Muscle of leg (tissue), 11 donors: ENCODE measurements around the gene PHLDA3. TPM values are rescaled to one million over a fixed set of nuclear protein-coding genes. Genes with fewer than 3 reads are reported as not detected.
"Not testable (repeated sequence)": the region's sequence is repeated elsewhere in the genome, so short reads cannot be mapped to it uniquely, and the experiment has no call there.

Experiments
- DNase-seq: peaks from one replicate; pipeline ENCODE4 v3.0.0; 2013
- H3K27ac ChIP-seq: one replicate; pipeline ENCODE4 v1.5.1; 2013; ENCODE audit warnings: mild to moderate bottlenecking, low read length, control low read depth
- H3K27me3 ChIP-seq: one replicate; pipeline ENCODE4 v1.6.1; 2013; ENCODE audit warnings: low read length; ENCODE audit not compliant: control insufficient read depth, insufficient read depth
- H3K36me3 ChIP-seq: one replicate; pipeline ENCODE4 v1.6.1; 2013; ENCODE audit warnings: low read length; ENCODE audit not compliant: control insufficient read depth, insufficient read depth
- H3K4me1 ChIP-seq: one replicate; pipeline ENCODE4 v1.6.1; 2013; ENCODE audit warnings: low read length; ENCODE audit not compliant: control insufficient read depth, insufficient read depth
- H3K4me3 ChIP-seq: one replicate; pipeline ENCODE4 v1.5.1; 2013; ENCODE audit warnings: low read length, control low read depth
- H3K9me3 ChIP-seq: replicated peaks from 2 replicates; pipeline ENCODE4 v1.6.1; 2013; ENCODE audit warnings: low read depth, low read length; ENCODE audit not compliant: control insufficient read depth
- WGBS: methylation state at CpG from one replicate; pipeline ENCODE4 v1.1.5; 2013; ENCODE audit warnings: missing lambda C conversion rate; ENCODE audit not compliant: insufficient coverage; 5-methylcytosine and 5-hydroxymethylcytosine counted together
- polyA plus RNA-seq, 8 donors: library from polyadenylated mRNA; unstranded; fragments of 120-200 nt; gene quantifications; one replicate each; pipeline versions ENCODE4 v1.2.1 to v1.2.3, GENCODE V29; 2013; ENCODE audit warnings: inconsistent platforms in 1 of 8, low replicate concordance in 1 of 8; ENCODE audit not compliant: insufficient read length in 8 of 8, insufficient read depth in 1 of 8
- total RNA-seq: library from RNA; stranded (reverse); fragments of 120-200 nt; gene quantifications from one replicate; pipeline ENCODE4 v1.2.4, GENCODE V29; 2013

Gene PHLDA3
- total and polyA plus RNA-seq, 9 donors = 12.6 to 29.0 (median 20.8) TPM

DNA sequence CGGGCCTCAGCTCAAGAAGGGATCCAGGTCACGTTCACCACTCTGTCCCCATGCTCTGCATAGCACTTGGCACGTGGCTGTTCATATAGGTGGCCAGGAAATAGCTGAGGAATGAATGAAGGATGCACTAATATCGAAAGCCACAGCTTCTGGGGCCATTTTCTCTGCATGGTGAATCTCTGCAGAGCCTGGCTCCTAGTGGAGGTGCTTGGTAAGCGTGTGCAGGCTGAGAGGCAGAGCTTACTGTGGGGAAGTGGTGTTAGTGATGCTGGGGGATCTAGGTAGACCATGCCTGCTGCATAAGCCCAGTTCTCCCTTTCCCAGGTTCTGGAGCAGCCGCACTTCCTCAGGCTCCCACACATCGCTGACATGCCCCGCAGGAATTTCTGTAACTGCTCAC lies 29.6 kb upstream of the PHLDA3 start:
- DNase-seq = no peak
- Histone ChIP-seq H3K4me3 (no peak overlapping the region), H3K4me1 (peaks cover 52% of the 10 kb centered on the region), H3K27ac (no peak overlapping the region), H3K36me3 (peaks cover 14% of the 10 kb centered on the region), H3K27me3 (no peaks in the 10 kb centered on the region), H3K9me3 (no peaks in the 10 kb centered on the region)
- WGBS = 87% methylated on average over 7 of the region's 8 CpGs

DNA sequence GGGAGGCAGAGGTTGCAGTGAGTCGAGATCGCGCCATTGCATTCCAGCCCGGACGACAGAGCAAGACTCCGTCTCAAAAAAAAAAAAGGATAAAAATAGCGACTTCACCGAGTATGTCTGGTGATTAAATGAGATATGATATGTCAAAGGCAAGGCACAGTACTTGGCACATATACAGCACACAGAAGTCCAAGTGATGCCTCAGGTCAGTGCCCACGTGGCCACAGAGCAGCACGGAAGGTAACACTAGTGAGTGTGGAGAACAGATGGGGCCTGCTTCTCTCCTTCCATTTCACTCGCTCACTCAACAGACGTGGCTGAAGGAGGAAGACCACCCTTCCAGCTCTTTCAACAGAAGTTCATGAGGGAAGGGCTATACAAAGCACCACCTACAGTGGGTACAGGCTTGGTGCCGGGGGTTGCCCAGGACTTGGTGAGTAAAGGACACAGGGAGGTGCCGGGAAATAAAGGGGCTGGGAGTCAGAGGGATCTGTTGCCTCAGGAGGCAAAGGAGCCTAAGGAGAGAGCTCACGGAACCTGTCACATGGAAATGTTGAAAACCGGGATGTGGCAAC lies 29.0 kb upstream of the PHLDA3 start:
- no peak for DNase-seq
- Histone ChIP-seq H3K36me3 (peaks cover 16% of the 10 kb centered on the region), H3K27ac (no peak overlapping the region), H3K9me3 (no peaks in the 10 kb centered on the region), H3K4me3 (no peak overlapping the region), H3K4me1 (peaks cover 50% of the 10 kb centered on the region), H3K27me3 (no peaks in the 10 kb centered on the region)
- 90% methylated on average over 10 of the region's 16 CpGs for WGBS

DNA sequence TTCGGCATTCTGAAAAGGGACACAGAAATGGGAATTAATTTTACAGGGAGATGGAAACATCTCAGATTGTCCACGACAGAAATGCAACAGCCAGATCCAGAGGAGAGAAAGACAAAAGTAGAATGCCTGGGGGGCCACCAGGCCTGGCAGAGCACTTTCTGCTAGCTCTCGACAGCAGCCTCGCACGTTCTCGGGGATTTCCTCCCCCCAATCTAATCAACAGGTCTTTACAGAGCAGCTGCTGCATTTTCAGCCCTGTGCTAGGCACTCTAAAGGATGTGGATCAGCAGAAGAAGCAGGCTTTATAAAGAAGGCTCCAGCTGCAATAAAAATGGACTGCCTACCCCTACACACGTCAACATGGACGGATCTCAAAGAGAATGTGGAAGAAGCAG lies 27.3 kb upstream of the PHLDA3 start:
- no peak overlapping the region for H3K4me3 ChIP-seq
- no peaks in the 10 kb centered on the region for H3K27me3 ChIP-seq
- peak overlapping the region; percentile 66 for H3K27ac ChIP-seq
- DNase-seq = no peak
- H3K36me3 ChIP-seq = peaks cover 16% of the 10 kb centered on the region
- H3K4me1 ChIP-seq = peaks cover 45% of the 10 kb centered on the region
- H3K9me3 ChIP-seq = no peaks in the 10 kb centered on the region
- 22% methylated on average over 2 of the region's 8 CpGs for WGBS

DNA sequence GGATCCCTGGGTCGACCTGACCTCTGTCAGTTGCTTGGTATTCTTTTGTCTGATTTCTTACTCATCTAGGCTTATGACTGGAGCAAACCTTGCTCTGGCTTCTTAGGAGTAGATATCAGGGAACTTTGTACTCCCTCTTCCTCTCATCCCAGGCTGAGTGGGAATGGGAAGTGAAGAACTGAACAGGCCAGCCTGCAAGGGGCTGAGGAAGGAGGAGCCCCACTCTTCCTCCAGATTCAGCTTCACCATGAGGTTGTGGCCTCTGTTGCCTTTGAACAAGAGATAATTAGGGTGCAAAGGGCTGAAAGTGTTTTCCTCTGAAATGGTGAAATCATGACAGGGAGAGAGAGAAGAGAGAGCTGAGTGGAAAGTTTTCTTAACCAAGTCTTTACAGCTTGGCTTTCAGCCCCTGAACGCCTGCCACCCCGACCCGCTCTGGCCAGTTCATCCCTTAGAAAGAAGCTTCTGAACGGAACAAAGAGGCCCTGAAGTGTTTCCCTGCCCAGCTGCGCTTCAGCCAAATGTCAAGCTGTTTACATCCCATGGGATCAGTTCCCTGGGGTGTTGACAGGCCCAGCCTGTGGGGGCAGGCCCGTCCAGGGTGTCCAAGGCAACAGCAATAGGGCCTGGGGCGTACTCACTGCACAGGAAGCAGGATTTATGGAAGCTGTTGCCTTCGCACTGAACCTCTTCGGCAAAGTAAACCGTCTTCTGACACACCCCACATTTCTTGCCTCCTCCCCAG lies 26.7 kb upstream of the PHLDA3 start:
- peaks cover 41% of the 10 kb centered on the region for H3K4me1 ChIP-seq
- H3K27ac ChIP-seq = peak overlapping the region; percentile 66
- peak; percentile 88 for DNase-seq
- no peaks in the 10 kb centered on the region for H3K27me3 ChIP-seq
- 16% methylated on average over 6 of the region's 11 CpGs for WGBS
- no peak overlapping the region for H3K4me3 ChIP-seq
- peaks cover 16% of the 10 kb centered on the region for H3K36me3 ChIP-seq
- H3K9me3 ChIP-seq = no peaks in the 10 kb centered on the region

DNA sequence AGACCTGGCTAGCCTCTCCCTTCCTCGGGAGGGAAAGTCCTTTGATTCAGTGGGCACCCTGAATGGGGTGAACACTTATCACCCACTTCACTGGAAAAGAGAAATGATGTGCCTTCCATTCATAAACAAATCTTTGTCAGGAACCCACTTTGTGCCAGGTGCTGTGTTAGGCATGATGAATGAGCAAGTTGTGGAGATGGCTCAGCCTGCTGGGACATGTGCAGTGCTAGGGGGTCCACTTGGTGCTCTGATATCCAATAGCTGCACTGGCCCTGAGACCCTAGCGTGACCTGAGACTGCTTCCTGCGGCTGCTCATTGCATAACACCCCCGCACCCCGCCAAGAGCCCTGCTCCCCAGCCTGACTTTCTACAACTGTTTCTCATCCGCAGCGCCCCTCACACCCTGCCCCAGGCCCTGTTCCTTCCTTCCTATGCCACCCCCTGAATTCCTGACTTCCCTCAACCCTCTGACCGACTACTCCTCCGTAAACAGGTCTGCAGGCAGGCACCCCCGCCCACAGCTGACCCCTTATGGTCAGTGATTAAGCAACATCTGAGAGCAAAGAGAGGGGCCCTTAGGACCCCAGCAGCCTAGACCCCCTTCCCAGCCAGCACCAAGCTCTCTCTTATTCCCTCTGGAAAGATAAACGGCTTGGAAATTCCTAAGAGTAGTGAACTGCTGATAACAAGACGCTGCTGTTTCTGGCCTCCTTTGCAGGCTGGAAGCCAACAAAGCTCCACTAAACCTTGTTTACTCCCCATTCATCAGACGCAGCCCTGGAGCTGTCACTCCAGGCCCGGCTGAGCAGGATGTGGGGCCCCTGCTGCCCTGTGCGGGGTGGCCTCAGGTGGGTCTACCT lies 25.0 kb upstream of the PHLDA3 start:
- Histone ChIP-seq H3K4me3 (no peak overlapping the region), H3K27ac (no peak overlapping the region), H3K27me3 (no peaks in the 10 kb centered on the region), H3K36me3 (peaks cover 22% of the 10 kb centered on the region), H3K9me3 (no peaks in the 10 kb centered on the region), H3K4me1 (peaks cover 35% of the 10 kb centered on the region)
- 46% methylated on average over 12 of the region's 15 CpGs for WGBS
- DNase-seq = no peak

DNA sequence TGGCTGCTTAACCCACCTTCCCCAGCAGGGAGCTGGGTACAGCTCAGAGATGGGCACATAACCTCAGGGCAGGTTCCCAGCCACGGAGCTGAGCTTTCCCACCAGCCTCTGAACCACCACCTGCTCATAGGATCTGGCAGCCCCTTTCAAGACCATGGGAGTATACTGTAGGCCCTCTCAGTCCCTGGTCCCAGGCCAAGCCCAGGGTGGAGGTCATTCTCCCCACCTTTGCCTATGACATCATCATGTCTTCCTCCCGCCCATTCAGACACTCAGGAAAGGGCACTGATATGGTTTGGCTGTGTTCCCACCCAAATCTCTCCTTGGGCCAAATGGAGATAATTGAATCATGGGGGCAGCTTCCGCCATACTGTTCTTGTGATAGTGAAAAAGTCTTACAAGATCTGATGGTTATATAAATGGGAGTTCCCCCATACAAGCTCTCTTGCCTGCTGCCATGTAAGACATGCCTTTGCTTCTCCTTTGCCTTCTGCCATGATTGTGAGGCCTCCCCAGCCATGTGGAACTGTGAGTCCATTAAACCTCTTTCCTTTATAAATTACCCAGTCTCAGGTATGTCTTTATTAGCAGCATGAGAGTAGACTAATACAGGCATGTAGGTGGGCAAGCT lies 24.2 kb upstream of the PHLDA3 start:
- Histone ChIP-seq H3K36me3 (peaks cover 30% of the 10 kb centered on the region), H3K4me1 (peaks cover 35% of the 10 kb centered on the region)
- H3K9me3 ChIP-seq, H3K27ac ChIP-seq, H3K4me3 ChIP-seq, DNase-seq, H3K27me3 ChIP-seq: not testable (repeated sequence)
- whole genome bisulfite sequencing = 83% methylated on average over 1 of the region's 3 CpGs

DNA sequence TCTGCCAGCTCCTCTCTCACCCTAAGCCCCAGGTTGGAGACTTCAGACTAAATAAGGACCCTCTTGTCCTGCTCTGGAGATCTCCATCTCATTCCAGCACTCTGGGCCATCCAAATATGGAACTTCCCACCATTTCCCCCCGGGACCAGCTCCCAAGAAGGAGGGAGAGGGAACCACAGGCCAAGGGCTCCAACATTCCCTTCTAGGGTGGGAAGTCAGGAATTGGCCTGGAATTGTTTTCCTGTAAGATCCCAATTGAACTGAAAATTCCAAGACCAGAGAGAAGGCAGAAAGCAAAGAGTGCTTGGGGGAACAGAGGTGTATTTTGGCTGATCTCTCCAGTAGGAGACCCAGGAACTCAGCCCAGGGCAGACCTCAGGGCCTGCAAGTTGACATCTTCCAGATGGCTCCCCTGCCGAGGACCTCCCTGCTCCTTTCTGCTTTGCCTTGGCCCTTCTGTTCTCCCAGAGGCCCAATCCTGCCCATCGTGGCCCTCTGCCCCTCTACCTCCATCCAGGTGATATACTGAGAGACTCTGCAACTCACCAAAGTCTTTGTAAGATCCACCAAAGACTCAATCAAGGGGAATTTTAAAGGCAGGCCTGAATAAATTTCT lies 23.0 kb upstream of the PHLDA3 start:
- H3K36me3 ChIP-seq = peaks cover 40% of the 10 kb centered on the region
- no peaks in the 10 kb centered on the region for H3K27me3 ChIP-seq
- H3K27ac ChIP-seq = no peak overlapping the region
- peaks cover 35% of the 10 kb centered on the region for H3K4me1 ChIP-seq
- DNase-seq = peak; percentile 30
- no peak overlapping the region for H3K4me3 ChIP-seq
- WGBS = 46% methylated on average over 2 of the region's 3 CpGs
- no peaks in the 10 kb centered on the region for H3K9me3 ChIP-seq

DNA sequence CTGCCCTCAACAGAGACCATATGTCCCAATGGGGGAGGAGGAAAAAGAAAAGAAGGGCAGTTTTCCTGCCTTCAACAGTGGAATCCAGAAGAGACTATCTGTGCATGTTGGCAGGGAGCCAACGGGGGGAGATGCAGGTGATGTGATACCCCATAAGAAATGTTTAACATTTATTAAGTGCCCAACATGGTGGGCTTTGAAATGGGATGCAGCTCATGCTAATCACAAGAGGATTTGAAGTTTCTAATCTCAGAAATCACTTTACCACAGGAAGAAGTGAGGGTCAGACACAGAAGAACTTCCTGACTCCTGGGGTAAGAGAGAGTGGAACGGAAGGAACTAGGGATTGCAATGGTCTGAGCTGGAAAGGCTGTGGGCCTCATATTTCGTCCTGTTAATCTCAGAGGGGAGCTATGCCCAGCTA lies 21.7 kb upstream of the PHLDA3 start:
- 29% methylated on average over 1 of the region's 3 CpGs for WGBS
- no peak overlapping the region for H3K4me3 ChIP-seq
- peaks cover 28% of the 10 kb centered on the region for H3K4me1 ChIP-seq
- no peak for DNase-seq
- peaks cover 42% of the 10 kb centered on the region for H3K36me3 ChIP-seq
- no peaks in the 10 kb centered on the region for H3K27me3 ChIP-seq
- no peaks in the 10 kb centered on the region for H3K9me3 ChIP-seq
- H3K27ac ChIP-seq = no peak overlapping the region

DNA sequence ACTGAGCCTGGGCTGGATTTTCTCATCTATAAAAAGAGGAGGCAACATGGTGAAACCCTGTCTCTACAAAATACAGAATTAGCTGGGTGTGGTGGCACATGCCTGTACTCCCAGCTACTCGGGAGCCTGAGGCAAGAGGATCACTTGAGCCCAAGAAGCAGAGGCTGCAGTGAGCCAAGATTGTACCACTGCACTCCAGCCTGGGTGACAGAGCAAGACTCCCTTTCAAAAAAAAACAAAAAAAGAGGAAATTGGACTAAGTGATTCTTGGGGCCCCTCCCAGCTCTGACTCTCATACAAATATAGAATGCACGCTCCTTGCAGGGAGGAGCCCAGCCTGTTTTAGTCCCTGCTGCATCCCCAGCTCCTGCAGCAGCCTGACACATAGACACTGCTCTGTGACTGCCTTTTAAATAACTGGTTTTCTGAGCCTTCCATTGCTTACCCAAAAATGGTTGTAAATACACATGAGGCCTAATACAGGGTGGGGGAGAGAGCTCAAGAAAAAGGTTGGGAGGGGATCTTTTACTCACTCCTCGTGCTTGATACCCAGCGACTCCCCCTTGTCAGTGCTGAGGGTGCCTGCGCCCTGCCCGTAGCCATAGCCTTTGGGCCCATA lies 20.8 kb upstream of the PHLDA3 start:
- no peaks in the 10 kb centered on the region for H3K27me3 ChIP-seq

More for the DNA sequence above, 20.8 kb upstream of the PHLDA3 start:
- no peak overlapping the region for H3K27ac ChIP-seq
- H3K36me3 ChIP-seq = peaks cover 42% of the 10 kb centered on the region
- 100% methylated on average over 3 of the region's 6 CpGs for WGBS
- H3K4me1 ChIP-seq = peaks cover 22% of the 10 kb centered on the region
- no peak for DNase-seq
- H3K4me3 ChIP-seq = no peak overlapping the region
- H3K9me3 ChIP-seq = no peaks in the 10 kb centered on the region
